Measurements from ENCODE around the gene PSMD13. TPM values are rescaled to one million over a fixed set of nuclear protein-coding genes. Genes with fewer than 3 reads are reported as not detected.
"Not testable (repeated sequence)": the region's sequence is repeated elsewhere in the genome, so short reads cannot be mapped to it uniquely, and the experiment has no call there.

The PSMD13 gene
- total RNA-seq, 1 experiment from 2014 or later = 295 TPM

- DNase-seq (ENCODE audit: low spot score) = no peak
Observed at GRCh38 chr11:217704-218103, 19.1 kb upstream of the PSMD13 start.

- DNase-seq (ENCODE audit: low spot score) = no peak
Observed at GRCh38 chr11:218815-219593, 17.8 kb upstream of the PSMD13 start.

- DNase-seq (ENCODE audit: low spot score) = not testable (repeated sequence)
Observed at GRCh38 chr11:220641-221215, 16.0 kb upstream of the PSMD13 start.

GRCh38 chr11:221539-221938 lies 15.2 kb upstream of the PSMD13 start:
- DNase-seq (ENCODE audit: low spot score) = no peak

- DNase-seq (ENCODE audit: low spot score) = no peak
Observed at GRCh38 chr11:221998-222789, 14.6 kb upstream of the PSMD13 start.

GRCh38 chr11:223026-223789 lies 13.6 kb upstream of the PSMD13 start:
- no peak for DNase-seq (ENCODE audit: low spot score)

- no peak for DNase-seq (ENCODE audit: low spot score)
Observed at GRCh38 chr11:223884-224283, 12.9 kb upstream of the PSMD13 start.

GRCh38 chr11:224424-224823 lies 12.4 kb upstream of the PSMD13 start:
- DNase-seq (ENCODE audit: low spot score) = no peak

- peak; percentile 68 for DNase-seq (ENCODE audit: low spot score)
Observed at GRCh38 chr11:225734-226453, 10.9 kb upstream of the PSMD13 start.

- DNase-seq (ENCODE audit: low spot score) = no peak
Observed at GRCh38 chr11:227824-228379, 8.9 kb upstream of the PSMD13 start.

GRCh38 chr11:230431-230830 lies 6.3 kb upstream of the PSMD13 start:
- DNase-seq (ENCODE audit: low spot score) = no peak

GRCh38 chr11:232783-233565 lies 3.8 kb upstream of the PSMD13 start:
- no peak for DNase-seq (ENCODE audit: low spot score)

- no peak for DNase-seq (ENCODE audit: low spot score)
Observed at GRCh38 chr11:235180-235579, 1.6 kb upstream of the PSMD13 start.

- DNase-seq (ENCODE audit: low spot score) = no peak
Observed at GRCh38 chr11:235609-235996, 1.2 kb upstream of the PSMD13 start.

GRCh38 chr11:235997-236773 lies 591 bp upstream of the PSMD13 start, which contains the start of gene SIRT3:
Gene SIRT3, minus strand, starts transcription at chr11:236342. Its CDS starts 14 bp downstream, at chr11:236328.
- DNase-seq (ENCODE audit: low spot score) = peak; percentile 81

GRCh38 chr11:238346-238745 lies 1.6 kb downstream of the PSMD13 start:
- DNase-seq (ENCODE audit: low spot score) = not testable (repeated sequence)

- no peak for DNase-seq (ENCODE audit: low spot score)
Observed at GRCh38 chr11:240315-240714, 3.5 kb downstream of the PSMD13 start.

GRCh38 chr11:241634-242033 lies 4.9 kb downstream of the PSMD13 start:
- DNase-seq (ENCODE audit: low spot score) = no peak

- DNase-seq (ENCODE audit: low spot score) = no peak
Observed at GRCh38 chr11:244376-244775, 7.6 kb downstream of the PSMD13 start.
